RWPE1 (cell line): ENCODE measurements around the gene AP2B1.
"Not testable (repeated sequence)": the region's sequence is repeated elsewhere in the genome, so short reads cannot be mapped to it uniquely, and the experiment has no call there.

Experiments used
- CTCF ChIA-PET: fragments of 350-600 bp; sonication (Branson Sonifier 250); formaldehyde crosslinking; extraction: SDS; loops from one replicate; lab custom pipeline; 2021; lab: Yijun Ruan, JAX
- POLR2A ChIA-PET: fragments of 400-600 bp; formaldehyde crosslinking; extraction: SDS; loops from one replicate; lab custom pipeline; 2020; ENCODE audit warnings: antibody characterized with exemption; ENCODE audit not compliant: low non-redundant PET; lab: Yijun Ruan, JAX
- DNase-seq: peaks from one replicate; pipeline ENCODE4 v3.0.0; 2012; ENCODE audit warnings: low spot score
- H3K27ac ChIP-seq: fragments of 450-650 bp; 2 replicates; pipeline ENCODE4 v1.5.1; 2017
- CTCF ChIP-seq: fragments of 450-650 bp; conservative IDR thresholded peaks from 2 replicates; pipeline ENCODE4 v1.5.1; 2017; ENCODE audit warnings: low read depth, mild to moderate bottlenecking

The AP2B1 gene

DNA sequence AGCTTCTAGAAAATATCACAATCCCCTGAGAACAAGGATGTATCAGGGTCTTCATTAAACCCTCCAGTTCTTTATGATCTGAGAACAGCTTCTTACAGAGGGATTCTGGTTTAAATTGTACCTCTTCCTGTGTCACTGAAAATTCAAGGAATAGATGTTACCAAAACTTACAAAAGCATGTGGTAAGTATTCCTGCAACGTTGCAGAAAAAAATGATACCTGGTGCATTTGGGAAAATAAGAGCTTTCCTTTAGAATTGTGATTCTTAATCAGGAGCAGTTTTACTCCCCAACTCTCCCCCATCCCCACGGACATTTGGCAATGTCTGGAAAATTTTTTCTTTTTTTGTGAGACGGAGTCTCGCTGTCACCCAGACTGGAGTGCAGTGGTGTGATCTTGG, 33.8 kb upstream of the AP2B1 start:
- no peak for TF ChIP-seq CTCF
- no peak overlapping the region for H3K27ac ChIP-seq
- DNase-seq: no peak
- ChIA-PET CTCF (interaction anchor here (0.6 kb wide), 2 partner anchors 15 to 18 kb away, joined by 3 read pairs; no protein-coding TSS in a partner anchor), POLR2A (no interaction called here)

DNA sequence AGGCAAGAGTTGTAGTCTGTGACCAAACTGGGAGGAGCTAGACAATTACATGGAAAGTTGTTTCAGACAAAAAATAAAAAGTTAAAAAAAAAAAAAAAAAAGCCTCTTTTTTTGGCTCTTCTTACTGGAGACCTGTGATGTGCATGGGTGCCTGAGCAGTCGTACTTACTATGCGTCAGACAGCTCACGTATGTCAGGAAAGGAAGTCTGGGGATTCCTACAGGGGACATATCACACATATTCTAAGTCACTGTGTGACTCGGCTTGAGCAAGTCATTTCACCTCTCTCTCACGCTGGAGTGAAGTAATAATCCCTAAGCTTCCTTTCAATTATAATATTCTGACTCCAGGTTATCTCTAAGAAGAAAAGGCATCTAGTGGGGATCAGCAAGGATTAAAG, 32.5 kb upstream of the AP2B1 start:
- ChIA-PET CTCF (interaction anchor here (0.6 to 0.8 kb wide), 3 partner anchors 16 to 1231 kb away, joined by 3 read pairs; no protein-coding TSS in a partner anchor), POLR2A (interaction anchor here (0.6 kb wide), 1 partner anchor 67 kb away, joined by 4 read pairs; no protein-coding TSS in a partner anchor)
- TF ChIP-seq CTCF: no peak
- no peak for DNase-seq
- H3K27ac ChIP-seq: no peak overlapping the region

- POLR2A ChIA-PET: interaction anchor here (0.7 kb wide), 1 partner anchor 424 kb away, joined by 4 read pairs; no protein-coding TSS in a partner anchor
- no peak for DNase-seq
- TF ChIP-seq CTCF: no peak
- no peak overlapping the region for H3K27ac ChIP-seq
- CTCF ChIA-PET: interaction anchor here (1.3 kb wide), 1 partner anchor 192 kb away, joined by 5 read pairs; no protein-coding TSS in a partner anchor
These were observed 31.4 kb upstream of the AP2B1 start for GRCh38 chr17:35555691-35556090.

GRCh38 chr17:35557353-35557752, 29.8 kb upstream of the AP2B1 start:
- DNase-seq: no peak
- H3K27ac ChIP-seq: no peak overlapping the region
- no peak for TF ChIP-seq CTCF
- CTCF ChIA-PET: interaction anchor here (0.6 kb wide), 1 partner anchor 165 kb away, joined by 3 read pairs; no protein-coding TSS in a partner anchor
- POLR2A ChIA-PET: no interaction called here

DNA sequence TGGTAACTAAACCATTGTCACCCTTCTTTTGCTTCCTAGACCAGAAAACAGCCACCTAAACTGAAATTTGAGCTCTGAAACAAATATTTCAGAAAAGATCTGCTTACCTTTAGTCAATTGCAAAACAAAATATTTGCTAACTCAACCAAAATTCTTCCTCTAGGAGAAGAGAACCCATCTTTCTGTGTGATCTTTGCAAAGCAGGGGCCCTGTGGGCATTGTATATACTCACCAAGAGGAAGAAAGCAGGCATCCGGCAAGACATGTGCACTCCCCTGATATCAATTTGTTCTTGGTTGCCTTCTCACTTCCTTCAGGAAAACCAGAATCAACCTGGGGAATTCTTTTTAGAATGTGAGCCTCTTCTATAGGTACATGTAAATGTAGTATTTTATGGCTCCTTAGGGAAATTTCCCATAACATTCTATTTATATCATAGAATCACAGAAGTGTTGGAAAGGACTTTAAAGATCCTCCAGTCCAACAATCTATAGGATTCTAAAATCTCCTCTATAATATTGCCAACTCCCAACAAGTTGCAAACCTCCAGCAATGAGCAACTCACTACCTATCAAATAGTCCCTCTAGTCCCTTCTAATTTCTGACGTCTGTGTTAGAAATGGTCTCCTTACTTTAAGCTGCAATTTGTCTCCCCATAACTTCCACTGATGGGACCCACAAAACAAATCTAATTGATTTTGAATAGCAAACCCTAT, 27.5 kb upstream of the AP2B1 start:
- no peak for DNase-seq
- TF ChIP-seq CTCF: no peak
- POLR2A ChIA-PET: no interaction called here
- no peak overlapping the region for H3K27ac ChIP-seq
- CTCF ChIA-PET: no interaction called here

- ChIA-PET POLR2A (no interaction called here), CTCF (no interaction called here)
- DNase-seq: no peak
- no peak for TF ChIP-seq CTCF
- no peak within 1 kb of the TSS for H3K27ac ChIP-seq
These were observed 26.4 kb upstream of the AP2B1 start, which contains the start of gene SLFN14 for GRCh38 chr17:35560703-35561102. Gene SLFN14, minus strand, starts transcription at chr17:35560819. Its CDS starts 2,757 bp downstream, at chr17:35558062.

DNA sequence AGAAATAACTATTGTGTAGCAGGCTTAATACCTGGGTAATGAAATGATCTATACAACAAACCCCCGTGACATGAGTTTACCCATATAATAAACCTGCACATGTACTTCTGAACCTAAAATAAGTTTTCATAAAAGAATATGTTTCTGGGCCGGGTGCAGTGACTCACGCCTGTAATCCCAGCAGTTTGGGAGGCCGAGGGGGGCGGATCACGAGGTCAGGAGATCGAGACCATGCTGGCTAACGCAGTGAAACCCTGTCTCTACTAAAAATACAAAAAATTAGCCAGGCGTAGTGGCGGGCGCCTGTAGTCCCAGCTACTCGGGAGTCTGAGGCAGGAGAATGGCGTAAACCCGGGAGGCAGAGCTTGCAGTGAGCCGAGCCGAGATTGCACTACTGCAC, 23.9 kb upstream of the AP2B1 start:
- POLR2A ChIA-PET, DNase-seq: not testable (repeated sequence)
- CTCF ChIA-PET: interaction anchor here (0.6 to 0.7 kb wide), 2 partner anchors 98 to 1166 kb away, joined by 4 to 6 read pairs; no protein-coding TSS in a partner anchor

More for the DNA sequence above, 23.9 kb upstream of the AP2B1 start:
- not testable (repeated sequence) for H3K27ac ChIP-seq
